Measurements from ENCODE around the gene LDLRAD4.
"Not testable (repeated sequence)": the region's sequence is repeated elsewhere in the genome, so short reads cannot be mapped to it uniquely, and the experiment has no call there.

LDLRAD4 gene

DNA sequence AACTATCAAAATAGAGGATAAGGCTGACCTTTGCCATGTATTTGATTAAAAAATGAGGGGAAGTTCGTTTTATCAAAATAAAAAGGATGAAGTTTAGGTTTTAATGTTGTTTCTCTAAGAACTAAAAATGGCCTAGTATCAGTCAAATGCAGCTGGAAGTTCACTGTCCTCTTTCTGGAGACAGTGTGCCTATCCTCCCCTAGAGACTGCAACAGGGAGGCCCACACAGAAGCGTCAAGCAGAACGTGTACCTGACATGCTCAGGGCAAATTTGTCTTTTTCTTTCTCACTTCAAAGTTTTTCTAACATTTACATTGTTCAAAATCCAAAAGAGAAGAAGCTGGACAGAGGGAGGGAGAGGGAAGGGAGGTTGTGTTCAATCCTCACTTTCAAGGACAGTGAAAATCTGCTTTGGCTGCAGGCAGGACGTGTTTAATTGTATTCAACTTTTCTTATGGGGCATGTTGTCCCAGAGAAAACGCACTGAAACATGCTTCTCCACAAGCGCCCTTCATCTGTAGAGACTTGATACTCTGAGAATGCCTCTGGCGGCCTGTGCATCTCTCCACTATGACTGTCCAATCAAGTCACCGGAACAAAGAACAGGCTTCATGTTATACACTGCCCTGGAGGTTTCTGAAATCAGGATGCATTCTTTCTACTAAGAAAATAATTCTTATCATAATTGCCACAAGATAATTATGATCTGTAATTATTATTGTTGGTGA, 442.7 kb downstream of the LDLRAD4 start:
- Histone ChIP-seq H3K4me1 (ENCODE audit: control insufficient read depth in 5 of 5, insufficient read depth in 5 of 5, low read length in 5 of 5) (peaks cover 0 to 27% (median 11%) of the 10 kb centered on the region in 5 donors), H3K36me3 (ENCODE audit: control insufficient read depth in 5 of 5, insufficient read depth in 5 of 5, low read length in 5 of 5) (peaks cover 0 to 10% (median 0%) of the 10 kb centered on the region in 5 donors), H3K9me3 (ENCODE audit: control insufficient read depth in 5 of 5, low read length in 5 of 5) (no peaks in the 10 kb centered on the region), H3K4me3 (ENCODE audit: low read depth in 1 of 5, low read length in 5 of 5) (no peak overlapping the region), H3K27me3 (ENCODE audit: control insufficient read depth in 5 of 5, insufficient read depth in 4 of 5, low read length in 5 of 5) (no peaks in the 10 kb centered on the region), H3K9ac (ENCODE audit: low read length in 5 of 5) (no peak overlapping the region), H3K27ac (ENCODE audit: low read depth, low read length) (no peak overlapping the region)

DNA sequence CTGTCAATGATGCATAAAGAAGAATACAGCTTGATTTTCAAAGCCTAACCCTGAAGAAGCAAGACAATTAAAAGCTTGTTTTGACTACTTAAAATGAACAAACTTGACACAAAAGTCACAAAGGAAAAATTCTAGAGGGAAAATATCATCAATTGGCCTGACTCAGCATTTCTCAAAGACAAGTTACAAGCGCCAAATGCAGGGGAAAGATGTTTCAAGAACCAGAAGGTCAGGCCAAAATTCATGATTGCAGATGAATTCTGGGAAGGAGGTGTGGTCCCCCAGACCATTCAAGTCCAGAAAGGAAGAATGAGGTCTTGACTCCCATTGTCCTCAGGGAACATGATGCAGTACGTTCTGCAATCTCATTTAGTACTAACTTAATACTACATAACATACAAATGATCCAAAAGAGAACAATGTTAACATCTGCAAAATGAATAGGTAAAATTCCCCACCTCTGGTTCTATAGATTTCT, 443.3 kb downstream of the LDLRAD4 start:
- no peak overlapping the region for H3K27ac ChIP-seq (ENCODE audit: low read depth, low read length)
- peaks cover 0 to 27% (median 11%) of the 10 kb centered on the region in 5 donors for H3K4me1 ChIP-seq (ENCODE audit: control insufficient read depth in 5 of 5, insufficient read depth in 5 of 5, low read length in 5 of 5)
- H3K36me3 ChIP-seq (ENCODE audit: control insufficient read depth in 5 of 5, insufficient read depth in 5 of 5, low read length in 5 of 5): peaks cover 0 to 10% (median under 1%) of the 10 kb centered on the region in 5 donors
- no peak overlapping the region for H3K9ac ChIP-seq (ENCODE audit: low read length in 5 of 5)
- H3K9me3 ChIP-seq (ENCODE audit: control insufficient read depth in 5 of 5, low read length in 5 of 5): no peaks in the 10 kb centered on the region
- H3K27me3 ChIP-seq (ENCODE audit: control insufficient read depth in 5 of 5, insufficient read depth in 4 of 5, low read length in 5 of 5): no peaks in the 10 kb centered on the region
- H3K4me3 ChIP-seq (ENCODE audit: low read depth in 1 of 5, low read length in 5 of 5): no peak overlapping the region

DNA sequence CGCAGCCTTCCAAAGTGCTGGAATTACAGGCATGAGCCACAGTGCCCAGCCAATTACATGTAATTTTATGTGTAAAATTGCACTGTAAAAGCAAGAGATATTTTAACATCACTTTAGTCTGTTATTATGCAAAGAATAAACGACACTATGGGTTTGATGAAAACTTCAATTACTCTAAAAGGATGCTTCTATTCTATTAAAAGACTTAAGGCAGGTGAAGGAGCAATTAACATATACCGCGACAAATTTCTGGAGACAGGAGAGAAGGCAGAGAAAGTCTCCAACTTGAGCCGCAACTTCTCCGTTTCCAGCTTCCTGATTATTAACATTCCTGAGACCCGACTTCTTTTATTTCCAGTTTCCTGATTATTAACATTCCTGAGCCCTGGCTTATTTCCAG, 454.1 kb downstream of the LDLRAD4 start:
- peaks cover 0 to 16% (median 0%) of the 10 kb centered on the region in 5 donors for H3K4me1 ChIP-seq (ENCODE audit: control insufficient read depth in 5 of 5, insufficient read depth in 5 of 5, low read length in 5 of 5)
- H3K9ac ChIP-seq (ENCODE audit: low read length in 5 of 5): no peak overlapping the region
- H3K27me3 ChIP-seq (ENCODE audit: control insufficient read depth in 5 of 5, insufficient read depth in 4 of 5, low read length in 5 of 5): no peaks in the 10 kb centered on the region
- H3K27ac ChIP-seq (ENCODE audit: low read depth, low read length): no peak overlapping the region
- H3K36me3 ChIP-seq (ENCODE audit: control insufficient read depth in 5 of 5, insufficient read depth in 5 of 5, low read length in 5 of 5): peaks cover 0 to 7% (median 2%) of the 10 kb centered on the region in 5 donors
- peaks cover 0 to 4% (median 0%) of the 10 kb centered on the region in 5 donors for H3K9me3 ChIP-seq (ENCODE audit: control insufficient read depth in 5 of 5, low read length in 5 of 5)
- no peak overlapping the region for H3K4me3 ChIP-seq (ENCODE audit: low read depth in 1 of 5, low read length in 5 of 5)

DNA sequence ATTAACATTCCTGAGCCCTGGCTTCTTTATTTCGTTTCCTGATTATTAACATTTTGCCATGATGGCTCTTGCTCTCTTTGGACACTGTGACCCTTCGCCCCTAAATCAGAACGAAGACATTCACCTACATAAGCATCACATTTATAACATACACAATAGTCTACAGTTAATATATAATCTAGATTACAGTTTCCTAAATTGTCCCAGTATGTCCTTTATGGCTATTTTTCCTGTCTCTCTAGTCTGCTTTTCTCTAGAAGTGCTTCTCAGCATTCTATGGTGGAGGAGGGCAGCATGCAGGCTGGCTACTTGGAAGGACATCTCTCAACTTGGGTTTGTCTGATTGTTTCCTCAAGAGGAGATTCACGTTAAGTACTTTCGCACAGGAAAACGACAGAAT, 457.9 kb downstream of the LDLRAD4 start:
- no peak overlapping the region for H3K9ac ChIP-seq (ENCODE audit: low read length in 5 of 5)
- H3K27me3 ChIP-seq (ENCODE audit: control insufficient read depth in 5 of 5, insufficient read depth in 4 of 5, low read length in 5 of 5): no peaks in the 10 kb centered on the region
- H3K27ac ChIP-seq (ENCODE audit: low read depth, low read length): no peak overlapping the region

DNA sequence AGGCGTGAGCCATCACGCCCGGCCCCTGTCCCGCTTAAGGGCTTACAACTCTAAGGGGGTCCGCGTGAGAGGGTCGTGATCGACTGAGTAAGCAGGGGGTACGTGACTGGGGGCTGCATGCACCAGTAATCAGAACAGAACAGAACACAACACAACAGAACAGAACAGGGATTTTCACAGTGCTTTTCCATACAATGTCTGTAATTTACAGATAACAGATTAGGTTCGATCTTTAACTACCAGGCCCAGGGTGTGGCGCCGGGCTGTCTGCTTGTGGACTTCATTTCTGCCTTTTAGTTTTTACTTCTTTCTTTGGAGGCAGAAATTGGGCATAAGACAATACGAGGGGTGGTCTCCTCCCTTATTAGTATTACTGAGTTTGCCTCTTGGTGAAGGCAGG, 458.8 kb downstream of the LDLRAD4 start:
- not testable (repeated sequence) for H3K36me3 ChIP-seq (ENCODE audit: control insufficient read depth in 5 of 5, insufficient read depth in 5 of 5, low read length in 5 of 5); H3K9me3 ChIP-seq (ENCODE audit: control insufficient read depth in 5 of 5, low read length in 5 of 5); H3K4me1 ChIP-seq (ENCODE audit: control insufficient read depth in 5 of 5, insufficient read depth in 5 of 5, low read length in 5 of 5); H3K27ac ChIP-seq (ENCODE audit: low read depth, low read length); H3K27me3 ChIP-seq (ENCODE audit: control insufficient read depth in 5 of 5, insufficient read depth in 4 of 5, low read length in 5 of 5); H3K4me3 ChIP-seq (ENCODE audit: low read depth in 1 of 5, low read length in 5 of 5); H3K9ac ChIP-seq (ENCODE audit: low read length in 5 of 5)

More for the DNA sequence above, 457.9 kb downstream of the LDLRAD4 start:
- Histone ChIP-seq H3K4me3 (ENCODE audit: low read depth in 1 of 5, low read length in 5 of 5) (no peak overlapping the region), H3K4me1 (ENCODE audit: control insufficient read depth in 5 of 5, insufficient read depth in 5 of 5, low read length in 5 of 5) (peaks cover 0 to 7% (median 0%) of the 10 kb centered on the region in 5 donors), H3K9me3 (ENCODE audit: control insufficient read depth in 5 of 5, low read length in 5 of 5) (peaks cover 0 to 4% (median 0%) of the 10 kb centered on the region in 5 donors), H3K36me3 (ENCODE audit: control insufficient read depth in 5 of 5, insufficient read depth in 5 of 5, low read length in 5 of 5) (peaks cover 0 to 3% (median 0%) of the 10 kb centered on the region in 5 donors)

DNA sequence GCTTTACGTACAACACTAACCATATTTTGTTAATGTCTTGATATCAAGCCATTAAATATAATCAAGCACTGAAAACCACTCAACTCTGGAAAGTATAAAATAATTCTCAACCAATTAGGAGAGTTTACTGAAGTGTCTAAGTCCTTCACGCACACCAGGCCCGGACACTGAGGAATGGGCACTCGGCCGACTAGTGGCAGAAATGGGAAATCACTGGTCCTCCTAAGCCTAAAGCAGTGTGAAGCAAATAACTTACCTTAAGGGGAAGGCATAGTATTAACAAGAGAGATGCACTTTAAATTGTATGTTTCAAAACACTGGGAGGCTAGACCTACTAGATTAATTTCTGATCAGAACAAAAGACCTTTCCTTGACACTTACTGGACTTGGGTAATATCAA, 462.1 kb downstream of the LDLRAD4 start:
- Histone ChIP-seq H3K9ac (ENCODE audit: low read length in 5 of 5) (no peak overlapping the region), H3K36me3 (ENCODE audit: control insufficient read depth in 5 of 5, insufficient read depth in 5 of 5, low read length in 5 of 5) (peaks cover 0 to 3% (median 0%) of the 10 kb centered on the region in 5 donors), H3K27ac (ENCODE audit: low read depth, low read length) (no peak overlapping the region), H3K27me3 (ENCODE audit: control insufficient read depth in 5 of 5, insufficient read depth in 4 of 5, low read length in 5 of 5) (no peaks in the 10 kb centered on the region), H3K4me3 (ENCODE audit: low read depth in 1 of 5, low read length in 5 of 5) (no peak overlapping the region), H3K4me1 (ENCODE audit: control insufficient read depth in 5 of 5, insufficient read depth in 5 of 5, low read length in 5 of 5) (no peaks in the 10 kb centered on the region), H3K9me3 (ENCODE audit: control insufficient read depth in 5 of 5, low read length in 5 of 5) (peaks cover 0 to 4% (median 0%) of the 10 kb centered on the region in 5 donors)

DNA sequence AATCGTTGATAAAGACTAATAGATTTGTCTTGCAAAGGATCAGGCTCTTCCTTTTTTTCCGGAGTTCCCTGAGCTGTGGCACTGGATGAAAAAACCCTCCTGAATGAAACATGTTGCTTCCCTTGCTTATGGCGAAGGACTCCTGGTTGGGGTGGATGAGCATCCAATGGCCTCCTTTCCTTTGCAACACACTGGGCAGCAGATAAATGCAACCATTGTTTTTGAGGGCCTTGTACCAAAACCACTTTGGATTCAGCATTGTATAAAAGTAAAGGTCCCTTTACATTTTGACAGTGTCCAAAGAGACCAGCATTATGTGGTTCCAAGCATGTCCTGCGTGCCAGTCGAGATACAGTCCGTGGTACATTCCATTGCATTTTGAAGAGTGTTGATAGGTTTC, 463.1 kb downstream of the LDLRAD4 start:
- H3K27ac ChIP-seq (ENCODE audit: low read depth, low read length): no peak overlapping the region
- H3K27me3 ChIP-seq (ENCODE audit: control insufficient read depth in 5 of 5, insufficient read depth in 4 of 5, low read length in 5 of 5): no peaks in the 10 kb centered on the region
- H3K4me3 ChIP-seq (ENCODE audit: low read depth in 1 of 5, low read length in 5 of 5): no peak overlapping the region
- H3K4me1 ChIP-seq (ENCODE audit: control insufficient read depth in 5 of 5, insufficient read depth in 5 of 5, low read length in 5 of 5): no peaks in the 10 kb centered on the region
- no peak overlapping the region for H3K9ac ChIP-seq (ENCODE audit: low read length in 5 of 5)
- H3K9me3 ChIP-seq (ENCODE audit: control insufficient read depth in 5 of 5, low read length in 5 of 5): peaks cover 0 to 3% (median 0%) of the 10 kb centered on the region in 5 donors
- peaks cover 0 to 3% (median 0%) of the 10 kb centered on the region in 5 donors for H3K36me3 ChIP-seq (ENCODE audit: control insufficient read depth in 5 of 5, insufficient read depth in 5 of 5, low read length in 5 of 5)

DNA sequence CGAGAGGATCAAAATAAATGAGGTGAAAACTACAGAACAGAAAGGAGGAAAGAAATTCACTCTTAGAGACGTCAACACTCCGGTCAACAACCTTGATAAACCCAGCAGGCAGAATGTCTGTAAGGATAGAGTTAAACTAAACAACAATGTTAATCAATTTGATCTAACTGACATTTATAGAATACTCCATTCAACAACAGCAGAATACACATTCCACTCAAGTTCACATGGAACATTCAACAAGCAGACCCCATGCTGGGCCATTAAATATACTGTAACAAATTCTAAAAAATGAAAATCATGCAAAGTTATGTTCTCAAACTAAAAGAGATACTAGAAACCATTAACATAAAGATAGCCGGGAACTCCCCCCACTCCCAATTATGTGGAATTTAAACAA, 466.0 kb downstream of the LDLRAD4 start:
- H3K27me3 ChIP-seq (ENCODE audit: control insufficient read depth in 5 of 5, insufficient read depth in 4 of 5, low read length in 5 of 5): no peaks in the 10 kb centered on the region
- H3K36me3 ChIP-seq (ENCODE audit: control insufficient read depth in 5 of 5, insufficient read depth in 5 of 5, low read length in 5 of 5): peaks cover 0 to 3% (median 0%) of the 10 kb centered on the region in 5 donors
- no peak overlapping the region for H3K27ac ChIP-seq (ENCODE audit: low read depth, low read length)
- H3K9ac ChIP-seq (ENCODE audit: low read length in 5 of 5): no peak overlapping the region
- H3K4me3 ChIP-seq (ENCODE audit: low read depth in 1 of 5, low read length in 5 of 5): no peak overlapping the region
- peaks cover 0 to 4% (median 0%) of the 10 kb centered on the region in 5 donors for H3K9me3 ChIP-seq (ENCODE audit: control insufficient read depth in 5 of 5, low read length in 5 of 5)
- no peaks in the 10 kb centered on the region for H3K4me1 ChIP-seq (ENCODE audit: control insufficient read depth in 5 of 5, insufficient read depth in 5 of 5, low read length in 5 of 5)

DNA sequence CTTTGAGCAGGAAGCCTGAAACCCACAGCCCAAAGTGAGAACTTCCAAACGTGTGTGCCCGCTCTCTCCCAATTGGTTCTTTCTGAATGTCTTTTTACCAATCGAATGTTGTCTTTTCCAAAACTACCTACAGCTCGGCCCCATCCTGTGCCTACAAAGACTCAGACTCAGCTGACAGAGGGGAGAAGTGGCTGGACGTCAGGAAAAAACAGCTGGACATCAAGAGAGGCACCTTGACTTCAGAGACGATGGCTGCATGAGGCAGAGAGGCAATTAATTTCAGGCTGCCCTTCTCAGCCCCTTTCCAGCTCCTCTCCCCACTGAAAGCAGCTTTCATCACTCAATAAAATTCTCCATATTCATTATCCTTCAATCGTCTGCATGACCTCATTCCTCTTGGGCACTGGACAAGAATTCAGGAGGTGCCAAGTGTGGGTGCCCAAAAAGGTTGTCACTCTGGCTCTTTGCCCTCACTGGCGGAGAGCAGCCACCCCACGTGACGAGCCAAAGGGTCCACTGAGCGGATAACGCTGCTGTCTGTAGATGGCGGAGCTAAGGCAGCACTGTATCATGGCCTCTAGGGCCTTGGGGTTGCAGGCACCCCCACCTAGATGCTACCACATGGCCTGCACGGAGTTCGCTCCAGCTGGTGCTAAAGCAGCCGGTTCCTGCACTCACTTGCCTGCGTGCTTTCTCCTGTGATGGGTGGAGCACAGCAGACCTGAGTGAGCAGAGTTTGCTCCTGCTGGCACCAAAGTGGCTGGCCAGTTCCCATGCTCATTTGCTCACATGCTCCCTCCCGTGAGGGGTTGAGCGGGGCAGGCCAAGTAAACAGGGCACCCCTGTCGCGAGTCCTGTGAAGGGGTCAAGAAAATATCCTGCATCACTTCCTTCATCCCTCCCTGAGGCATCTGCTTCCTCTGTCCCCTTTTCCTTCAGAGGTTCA, 469.9 kb downstream of the LDLRAD4 start:
- Histone ChIP-seq H3K27ac (ENCODE audit: low read depth, low read length) (no peak overlapping the region), H3K9me3 (ENCODE audit: control insufficient read depth in 5 of 5, low read length in 5 of 5) (peaks cover 0 to 4% (median 0%) of the 10 kb centered on the region in 5 donors)

DNA sequence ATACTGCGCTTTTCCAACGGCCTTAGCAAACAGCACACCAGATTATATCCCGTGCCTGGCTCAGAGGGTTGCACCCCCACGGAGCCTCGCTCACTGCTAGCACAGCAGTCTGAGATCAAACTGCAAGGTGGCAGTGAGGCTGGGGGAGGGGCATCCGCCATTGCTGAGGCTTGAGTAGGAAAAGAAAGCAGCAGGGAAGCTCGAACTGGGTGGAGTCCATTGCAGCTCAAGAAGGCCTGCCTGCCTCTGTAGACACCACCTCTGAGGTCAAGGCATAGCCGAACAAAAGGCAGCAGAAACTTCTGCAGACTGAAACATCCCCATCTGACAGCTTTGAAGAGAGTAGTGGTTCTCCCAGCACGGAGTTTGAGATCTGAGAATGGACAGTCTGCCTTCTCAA, 471.5 kb downstream of the LDLRAD4 start:
- H3K9me3 ChIP-seq (ENCODE audit: control insufficient read depth in 5 of 5, low read length in 5 of 5); H3K27me3 ChIP-seq (ENCODE audit: control insufficient read depth in 5 of 5, insufficient read depth in 4 of 5, low read length in 5 of 5); H3K4me1 ChIP-seq (ENCODE audit: control insufficient read depth in 5 of 5, insufficient read depth in 5 of 5, low read length in 5 of 5); H3K9ac ChIP-seq (ENCODE audit: low read length in 5 of 5); H3K4me3 ChIP-seq (ENCODE audit: low read depth in 1 of 5, low read length in 5 of 5); H3K36me3 ChIP-seq (ENCODE audit: control insufficient read depth in 5 of 5, insufficient read depth in 5 of 5, low read length in 5 of 5); H3K27ac ChIP-seq (ENCODE audit: low read depth, low read length): not testable (repeated sequence)

More for the DNA sequence above, 469.9 kb downstream of the LDLRAD4 start:
- Histone ChIP-seq H3K36me3 (ENCODE audit: control insufficient read depth in 5 of 5, insufficient read depth in 5 of 5, low read length in 5 of 5) (no peaks in the 10 kb centered on the region), H3K27me3 (ENCODE audit: control insufficient read depth in 5 of 5, insufficient read depth in 4 of 5, low read length in 5 of 5) (no peaks in the 10 kb centered on the region), H3K4me1 (ENCODE audit: control insufficient read depth in 5 of 5, insufficient read depth in 5 of 5, low read length in 5 of 5) (no peaks in the 10 kb centered on the region), H3K4me3 (ENCODE audit: low read depth in 1 of 5, low read length in 5 of 5) (no peak overlapping the region), H3K9ac (ENCODE audit: low read length in 5 of 5) (no peak overlapping the region)
